C4-2B (cell line): ENCODE results near the gene HDAC4.

Source experiments
- CTCF ChIP-seq: fragments of 450-650 bp; conservative IDR thresholded peaks from 2 replicates; pipeline ENCODE4 v1.5.1; 2017; ENCODE audit warnings: mild to moderate bottlenecking
- ZFX ChIP-seq: fragments of 450-650 bp; IDR thresholded peaks from 2 replicates; pipeline ENCODE4 v1.6.1; 2017

DNA sequence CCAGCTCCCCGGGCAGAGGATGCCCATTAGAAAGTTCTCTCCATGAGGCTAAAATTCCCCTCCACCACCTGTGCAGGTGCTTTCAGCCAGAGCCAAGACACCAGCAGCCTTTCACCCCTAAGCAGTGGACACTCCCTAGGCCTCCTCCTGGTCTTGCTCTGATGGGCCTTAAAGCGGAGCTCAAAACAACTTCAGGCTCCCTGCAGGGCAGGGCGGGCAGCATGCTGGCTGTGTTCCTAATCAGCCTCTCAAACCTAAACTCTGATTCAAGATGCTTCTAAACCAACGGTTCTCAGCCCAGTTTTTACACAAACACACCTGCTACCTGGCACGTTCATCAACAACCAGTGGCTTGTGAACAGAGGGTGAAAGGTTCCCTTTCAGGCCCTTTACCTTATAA is 298.6 kb downstream of the HDAC4 start:
- TF ChIP-seq CTCF, result no peak
- no peak for TF ChIP-seq ZFX
